HEK293 (cell line): Measurements from ENCODE around the gene EIF1.

ENCODE experiments used
- CTCF ChIA-PET: fragments of 350-600 bp; formaldehyde crosslinking; extraction: SDS; loops from one replicate; lab custom pipeline; 2021; ENCODE audit warnings: antibody characterized with exemption; lab: Yijun Ruan, JAX
- POLR2A ChIA-PET: fragments of 300-600 bp; formaldehyde crosslinking; extraction: SDS; loops from one replicate; lab custom pipeline; 2020; ENCODE audit warnings: antibody characterized with exemption, inconsistent platforms; lab: Yijun Ruan, JAX
- H3K27ac ChIP-seq: fragments of 200-500 bp; sonication (Bioruptor generic); 2 replicates; pipeline ENCODE4 v1.5.1; 2014; ENCODE audit warnings: low read depth, low read length, control low read depth, inconsistent platforms; ENCODE audit errors: extremely low read depth
- H3K36me3 ChIP-seq, 2 experiments: fragments of 200-500 bp in 1 of 2; sonication (Bioruptor generic) in 1 of 2; 1 replicate in 1 of 2; 2 replicates in 1 of 2; pipeline ENCODE4 v1.5.1; 2014 to 2017; ENCODE audit warnings: inconsistent platforms in 2 of 2, low read length in 2 of 2; ENCODE audit not compliant: control insufficient read depth in 2 of 2, insufficient read depth in 1 of 2
- H3K4me1 ChIP-seq: fragments of 200-500 bp; sonication (Bioruptor generic); 2 replicates; pipeline ENCODE4 v1.5.1; 2014; ENCODE audit warnings: mild to moderate bottlenecking, low read length, inconsistent platforms; ENCODE audit not compliant: control insufficient read depth, insufficient read depth
- H3K4me3 ChIP-seq: 2 replicates; pipeline ENCODE4 v1.5.1; 2011; ENCODE audit warnings: low read depth, mild to moderate bottlenecking, control low read depth, low read length, moderate library complexity
- H3K9me3 ChIP-seq: fragments of 200-500 bp; sonication (Bioruptor generic); 2 replicates; pipeline ENCODE4 v1.5.1; 2014; ENCODE audit warnings: low read depth, low read length, inconsistent platforms; ENCODE audit not compliant: control insufficient read depth, insufficient read depth
- INSM2 ChIP-seq: fragments of 450-650 bp; formaldehyde crosslinking; IDR thresholded peaks from 2 replicates; pipeline ENCODE4 v1.5.1; 2016; ENCODE audit warnings: missing biosample characterization, missing genetic modification characterization
- MEIS1 ChIP-seq: sonication (generic); formaldehyde crosslinking; IDR thresholded peaks from 2 replicates; pipeline ENCODE4 v1.8.1; 2022; ENCODE audit warnings: missing genetic modification reagents, mild to moderate bottlenecking, borderline replicate concordance
- PATZ1 ChIP-seq: fragments of 450-650 bp; formaldehyde crosslinking; IDR thresholded peaks from 2 replicates; pipeline ENCODE4 v1.5.1; 2016; ENCODE audit warnings: missing biosample characterization, missing genetic modification characterization
- ZBTB10 ChIP-seq: fragments of 450-650 bp; formaldehyde crosslinking; IDR thresholded peaks from 2 replicates; pipeline ENCODE4 v1.5.1; 2016; ENCODE audit warnings: missing biosample characterization, missing genetic modification characterization
- ZBTB11 ChIP-seq: fragments of 450-650 bp; formaldehyde crosslinking; conservative IDR thresholded peaks from 2 replicates; pipeline ENCODE4 v1.5.1; 2016; ENCODE audit warnings: low read depth, missing biosample characterization, missing genetic modification characterization
- ZBTB17 ChIP-seq: fragments of 450-650 bp; formaldehyde crosslinking; IDR thresholded peaks from 2 replicates; pipeline ENCODE4 v1.5.1; 2016; ENCODE audit warnings: missing biosample characterization, missing genetic modification characterization
- ZNF157 ChIP-seq: fragments of 450-650 bp; formaldehyde crosslinking; IDR thresholded peaks from 2 replicates; pipeline ENCODE4 v1.5.1; 2016; ENCODE audit warnings: missing biosample characterization, missing genetic modification characterization
- ZNF175 ChIP-seq: fragments of 450-650 bp; formaldehyde crosslinking; IDR thresholded peaks from 2 replicates; pipeline ENCODE4 v1.5.1; 2016; ENCODE audit warnings: missing biosample characterization, missing genetic modification characterization
- ZNF184 ChIP-seq: fragments of 450-650 bp; IDR thresholded peaks from 2 replicates; pipeline ENCODE4 v1.5.1; 2018; ENCODE audit warnings: missing biosample characterization, mild to moderate bottlenecking, missing genetic modification characterization
- ZNF274 ChIP-seq, 2 experiments: fragments of 200-500 bp in 1 of 2; fragments of 450-650 bp in 1 of 2; sonication (Bioruptor generic) in 1 of 2; formaldehyde crosslinking in 1 of 2; IDR thresholded peaks; 2 replicates each; pipeline versions ENCODE4 v1.5.1 to v1.6.1; 2014 to 2016; ENCODE audit warnings: borderline replicate concordance in 1 of 2, inconsistent platforms in 1 of 2, low read length in 1 of 2, missing biosample characterization in 1 of 2, missing genetic modification characterization in 1 of 2
- ZNF311 ChIP-seq: fragments of 450-650 bp; formaldehyde crosslinking; IDR thresholded peaks from 2 replicates; pipeline ENCODE4 v1.5.1; 2017; ENCODE audit warnings: missing biosample characterization, missing genetic modification characterization, borderline replicate concordance
- ZNF391 ChIP-seq: fragments of 450-650 bp; formaldehyde crosslinking; IDR thresholded peaks from 2 replicates; pipeline ENCODE4 v1.5.1; 2016; ENCODE audit warnings: low read depth, missing biosample characterization, missing genetic modification characterization, borderline replicate concordance
- ZNF48 ChIP-seq: fragments of 450-650 bp; formaldehyde crosslinking; IDR thresholded peaks from 2 replicates; pipeline ENCODE4 v1.5.1; 2016; ENCODE audit warnings: missing biosample characterization, missing genetic modification characterization
- ZNF513 ChIP-seq: fragments of 450-650 bp; IDR thresholded peaks from 2 replicates; pipeline ENCODE4 v1.5.1; 2018; ENCODE audit warnings: missing biosample characterization, missing genetic modification characterization
- ZNF600 ChIP-seq: fragments of 450-650 bp; formaldehyde crosslinking; IDR thresholded peaks from 2 replicates; pipeline ENCODE4 v1.5.1; 2016; ENCODE audit warnings: missing biosample characterization, missing genetic modification characterization
- ZNF639 ChIP-seq: fragments of 450-650 bp; formaldehyde crosslinking; IDR thresholded peaks from 2 replicates; pipeline ENCODE4 v1.5.1; 2016; ENCODE audit warnings: missing biosample characterization, missing genetic modification characterization
- ZSCAN4 ChIP-seq: fragments of 450-650 bp; formaldehyde crosslinking; IDR thresholded peaks from 2 replicates; pipeline ENCODE4 v1.5.1; 2017; ENCODE audit warnings: missing biosample characterization, missing genetic modification characterization

EIF1 gene

GRCh38 chr17:41648411-41649195 lies 40.1 kb upstream of the EIF1 start (continued):
- no peak; the same call in 1 of the 2 replicates for TF ChIP-seq ZBTB10
- no peak for TF ChIP-seq ZNF48 (tag by site-specific recombination)
- peak; percentile 33; the same call in 1 of the 2 replicates for TF ChIP-seq PATZ1
- TF ChIP-seq ZNF391 (tag by site-specific recombination) = no peak
- TF ChIP-seq ZNF600 (tag by site-specific recombination) = peak; percentile 98
- no peak for TF ChIP-seq ZNF513
- TF ChIP-seq INSM2 (tag by site-specific recombination) = no peak
- TF ChIP-seq ZBTB11 (tag by site-specific recombination) = peak; percentile 34
- TF ChIP-seq ZBTB17 (tag by site-specific recombination) = peak; percentile 45
- 0 out of 2 replicates have a peak, but pooled peaks have one; percentile 28 for TF ChIP-seq MEIS1
- no peak for TF ChIP-seq ZNF157 (tag by site-specific recombination)

GRCh38 chr17:41649923-41650519 lies 38.7 kb upstream of the EIF1 start:
- H3K4me1 ChIP-seq = no peaks in the 10 kb centered on the region
- TF ChIP-seq ZNF639 = no peak
- TF ChIP-seq ZNF274 (IDR thresholded peaks at IDR 0.05; ENCODE audit: low read length) = no peak
- TF ChIP-seq ZNF274 (tag by site-specific recombination; IDR thresholded peaks at IDR 0.05; ENCODE audit: borderline replicate concordance) = peak; percentile 21; the same call in 1 of the 2 replicates
- peak; percentile 78 for TF ChIP-seq ZSCAN4
- peak; percentile 44; the same call in 1 of the 2 replicates for TF ChIP-seq ZNF311 (tag by site-specific recombination)
- TF ChIP-seq ZNF175 (tag by site-specific recombination) = 0 out of 2 replicates have a peak, but pooled peaks have one; percentile 11
- TF ChIP-seq ZNF184 (tag by site-specific recombination) = no peak

More at GRCh38 chr17:41649923-41650519, 38.7 kb upstream of the EIF1 start:
- H3K4me3 ChIP-seq = no peak overlapping the region
- POLR2A ChIA-PET = interaction anchor here (1.3 kb wide), 1 partner anchor 38 kb away, joined by 3 read pairs; no protein-coding TSS in a partner anchor
- H3K36me3 ChIP-seq = no peaks in the 10 kb centered on the region
- CTCF ChIA-PET = interaction anchor here (0.5 to 15.7 kb wide), 29 partner anchors 8 to 1755 kb away, joined by 3 to 567 read pairs (median 9); partner anchors contain the start of gene KRT9
- H3K9me3 ChIP-seq = no peaks in the 10 kb centered on the region
- H3K27ac ChIP-seq = no peak overlapping the region
